Epidermal melanocyte (primary cell): ENCODE data around the gene RABGAP1L.
"Not testable (repeated sequence)": the region's sequence is repeated elsewhere in the genome, so short reads cannot be mapped to it uniquely, and the experiment has no call there.

ENCODE experiments used
- DNase-seq: peaks from one replicate; pipeline ENCODE4 v3.0.0; 2011; ENCODE audit warnings: low spot score; ENCODE audit not compliant: insufficient read length

Gene RABGAP1L

GRCh38 chr1:174428033-174428432 is 268.7 kb downstream of the RABGAP1L start:
- no peak for DNase-seq

GRCh38 chr1:174428739-174429138 is 269.4 kb downstream of the RABGAP1L start:
- no peak for DNase-seq

- DNase-seq: no peak
Observed at GRCh38 chr1:174433451-174433850, 274.1 kb downstream of the RABGAP1L start.

GRCh38 chr1:174445351-174445750 is 286.0 kb downstream of the RABGAP1L start:
- no peak for DNase-seq

GRCh38 chr1:174445817-174446216 is 286.5 kb downstream of the RABGAP1L start:
- DNase-seq: no peak

- DNase-seq: no peak
Observed at GRCh38 chr1:174447866-174448530, 288.7 kb downstream of the RABGAP1L start, which contains the start of gene GPR52. Gene GPR52 (plus strand): TSS chr1:174447964. CDS start chr1:174448112, 148 bp downstream.

- DNase-seq: no peak
Observed at GRCh38 chr1:174448531-174448883, 289.2 kb downstream of the RABGAP1L start.

GRCh38 chr1:174448974-174449373 is 289.7 kb downstream of the RABGAP1L start:
- no peak for DNase-seq

GRCh38 chr1:174451408-174451807 is 292.1 kb downstream of the RABGAP1L start:
- DNase-seq: no peak

- no peak for DNase-seq
Observed at GRCh38 chr1:174465855-174466254, 306.5 kb downstream of the RABGAP1L start.

- DNase-seq: no peak
Observed at GRCh38 chr1:174466607-174467006, 307.3 kb downstream of the RABGAP1L start.

- DNase-seq: no peak
Observed at GRCh38 chr1:174469052-174469451, 309.7 kb downstream of the RABGAP1L start.

- no peak for DNase-seq
Observed at GRCh38 chr1:174469687-174470086, 310.4 kb downstream of the RABGAP1L start.

- DNase-seq: no peak
Observed at GRCh38 chr1:174479281-174479680, 320.0 kb downstream of the RABGAP1L start.

- DNase-seq: no peak
Observed at GRCh38 chr1:174480324-174480723, 321.0 kb downstream of the RABGAP1L start.

GRCh38 chr1:174491606-174492005 is 332.3 kb downstream of the RABGAP1L start:
- no peak for DNase-seq

GRCh38 chr1:174497478-174497877 is 338.2 kb downstream of the RABGAP1L start:
- DNase-seq: peak; percentile 44

GRCh38 chr1:174516755-174517154 is 357.4 kb downstream of the RABGAP1L start:
- DNase-seq: not testable (repeated sequence)

GRCh38 chr1:174519844-174520243 is 360.5 kb downstream of the RABGAP1L start:
- DNase-seq: no peak

GRCh38 chr1:174531751-174532150 is 372.4 kb downstream of the RABGAP1L start:
- no peak for DNase-seq

- DNase-seq: no peak
Observed at GRCh38 chr1:174534789-174535188, 375.5 kb downstream of the RABGAP1L start.

GRCh38 chr1:174535207-174535606 is 375.9 kb downstream of the RABGAP1L start:
- DNase-seq: no peak

GRCh38 chr1:174543421-174543820 is 384.1 kb downstream of the RABGAP1L start:
- DNase-seq: not testable (repeated sequence)

- DNase-seq: no peak
Observed at GRCh38 chr1:174550296-174550695, 391.0 kb downstream of the RABGAP1L start.
